PC-3 (cell line): ENCODE results near the gene ATRAID.

Experiments
- CTCF ChIP-seq: fragments of 300-600 bp; sonication (generic); conservative IDR thresholded peaks from 2 replicates; pipeline ENCODE4 v1.5.1; 2017; ENCODE audit warnings: antibody characterized with exemption, low read depth, mild to moderate bottlenecking, low read length
- EZH2 ChIP-seq: fragments of 300-600 bp; sonication (generic); IDR thresholded peaks from one replicate; pipeline ENCODE4 v1.6.1; 2017; ENCODE audit warnings: antibody characterized with exemption, mild to moderate bottlenecking, low read length; ENCODE audit not compliant: unreplicated experiment
- EZH2phosphoT487 ChIP-seq: fragments of 300-600 bp; sonication (generic); IDR thresholded peaks from 2 replicates; pipeline ENCODE4 v1.6.1; 2018; ENCODE audit warnings: mild to moderate bottlenecking, antibody characterized with exemption, low read length, borderline replicate concordance

GRCh38 chr2:27236136-27236535, 24.3 kb downstream of the ATRAID start:
- TF ChIP-seq CTCF: no peak
- no peak for TF ChIP-seq EZH2
- no peak for TF ChIP-seq EZH2phosphoT487
